ENCODE data around the gene RAB8A. TPM values are rescaled to one million over a fixed set of nuclear protein-coding genes. Genes with fewer than 3 reads are reported as not detected.

Gene RAB8A
- total RNA-seq, 1 donor from 2014 or later, result 45.2 TPM

DNA sequence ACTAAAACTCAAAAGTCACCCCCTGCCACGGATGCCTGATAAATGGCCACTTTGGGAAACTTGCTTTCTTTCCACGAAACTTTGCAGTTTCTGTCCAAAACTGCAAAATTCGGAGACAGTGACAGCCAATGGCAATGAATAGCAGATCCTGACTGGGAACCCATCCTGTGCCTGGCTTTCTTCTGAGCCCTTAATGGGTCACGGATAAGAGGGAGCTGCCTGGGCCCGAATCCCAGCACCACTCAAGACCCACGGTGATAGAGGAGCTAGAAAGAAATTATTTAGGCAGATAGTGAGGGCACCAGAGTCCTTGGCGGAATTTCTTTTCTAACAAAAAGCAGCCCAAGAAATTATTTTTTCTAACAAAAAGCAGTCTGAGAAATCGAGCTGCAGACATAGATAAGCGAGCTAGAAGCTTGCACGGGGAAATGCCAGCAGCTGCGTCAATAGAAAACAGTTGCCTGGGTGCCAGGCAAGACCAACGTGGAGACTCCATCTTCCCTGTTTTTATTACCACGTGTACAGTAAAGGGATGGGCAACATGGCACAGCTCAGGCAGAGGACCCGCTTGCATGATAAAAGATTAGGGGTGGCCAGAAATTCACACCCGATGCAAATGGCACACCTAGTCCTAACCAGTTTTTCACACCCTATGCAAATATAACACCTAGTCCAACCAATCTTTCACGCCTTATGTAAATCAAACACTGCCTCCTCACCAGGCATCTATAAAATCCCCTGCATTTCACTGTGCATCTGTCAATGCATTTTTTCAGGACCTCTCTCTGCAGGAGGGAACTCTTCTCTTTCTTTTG lies 24.7 kb downstream of the RAB8A start:
- DNase-seq (ENCODE audit: low spot score in 2 of 2), result no peak
- FAIRE-seq, result no peak

DNA sequence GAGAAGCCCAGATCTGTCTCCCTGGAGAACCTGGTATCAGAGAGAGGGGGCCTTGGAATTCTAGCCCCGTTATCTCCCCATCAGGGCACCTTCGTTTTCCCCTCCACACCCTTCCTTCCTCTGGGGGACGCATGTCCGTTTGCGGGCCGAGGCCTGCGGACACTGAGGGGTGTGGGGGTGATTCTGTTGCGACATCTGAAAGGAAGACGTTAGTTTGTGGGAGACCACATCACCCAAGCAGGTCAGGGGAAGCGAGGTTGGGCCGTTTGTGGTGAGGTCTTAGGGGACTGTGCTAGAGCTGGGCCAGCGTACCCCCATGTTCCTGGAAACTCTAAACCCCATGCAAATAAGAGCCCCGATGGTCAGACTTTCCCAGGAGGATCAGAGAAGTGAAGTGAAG lies 28.1 kb downstream of the RAB8A start:
- DNase-seq (ENCODE audit: low spot score in 2 of 2), result no peak
- no peak for FAIRE-seq

DNA sequence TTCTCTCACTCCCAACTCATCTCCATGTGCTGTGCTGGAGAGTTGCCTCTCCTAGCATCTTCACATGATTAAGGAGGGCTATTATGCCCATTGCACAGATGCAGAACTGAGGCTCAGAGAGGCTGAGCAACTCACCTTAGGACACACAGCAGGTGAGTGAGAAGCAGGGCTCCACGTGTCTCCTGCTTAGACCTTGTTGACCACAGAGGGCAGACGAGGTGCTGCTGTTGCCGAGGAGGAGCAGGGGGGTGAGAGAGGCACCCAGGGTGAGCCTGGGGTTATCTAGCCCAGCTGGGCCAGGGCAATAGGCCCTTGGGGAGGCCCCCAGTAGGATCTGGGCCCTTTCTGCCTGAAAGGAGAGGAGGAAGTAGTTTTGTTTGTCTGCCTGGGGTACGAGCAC lies 29.4 kb downstream of the RAB8A start:
- DNase-seq (ENCODE audit: low spot score in 2 of 2), result no peak
- no peak for FAIRE-seq

DNA sequence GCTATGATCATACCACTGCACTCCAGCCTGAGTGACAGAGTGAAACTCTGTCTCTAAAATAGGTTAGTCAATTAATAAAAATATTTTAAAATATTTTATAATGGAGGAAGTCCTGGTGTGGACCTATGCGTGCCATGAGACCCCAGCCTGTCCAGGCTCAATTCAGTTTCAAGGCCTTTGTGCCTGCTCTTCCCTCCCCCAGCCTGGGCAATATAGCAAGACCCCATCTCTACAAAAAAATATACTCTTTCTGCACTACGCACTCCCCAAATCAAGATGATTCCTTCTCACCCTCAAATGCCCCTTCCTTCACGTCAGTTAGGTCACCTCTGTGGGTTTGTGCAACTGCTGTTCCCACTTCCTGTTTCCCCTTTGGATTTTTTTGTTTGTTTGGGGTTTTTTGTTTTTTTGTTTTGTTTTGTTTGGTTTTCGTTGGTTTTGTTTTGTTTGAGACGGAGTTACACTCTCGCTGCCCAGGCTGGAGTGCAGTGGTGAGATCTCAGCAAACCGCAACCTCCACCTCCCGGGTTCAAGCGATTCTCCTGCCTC lies 30.4 kb downstream of the RAB8A start:
- DNase-seq (ENCODE audit: low spot score in 2 of 2) (no peak), FAIRE-seq (no peak)

DNA sequence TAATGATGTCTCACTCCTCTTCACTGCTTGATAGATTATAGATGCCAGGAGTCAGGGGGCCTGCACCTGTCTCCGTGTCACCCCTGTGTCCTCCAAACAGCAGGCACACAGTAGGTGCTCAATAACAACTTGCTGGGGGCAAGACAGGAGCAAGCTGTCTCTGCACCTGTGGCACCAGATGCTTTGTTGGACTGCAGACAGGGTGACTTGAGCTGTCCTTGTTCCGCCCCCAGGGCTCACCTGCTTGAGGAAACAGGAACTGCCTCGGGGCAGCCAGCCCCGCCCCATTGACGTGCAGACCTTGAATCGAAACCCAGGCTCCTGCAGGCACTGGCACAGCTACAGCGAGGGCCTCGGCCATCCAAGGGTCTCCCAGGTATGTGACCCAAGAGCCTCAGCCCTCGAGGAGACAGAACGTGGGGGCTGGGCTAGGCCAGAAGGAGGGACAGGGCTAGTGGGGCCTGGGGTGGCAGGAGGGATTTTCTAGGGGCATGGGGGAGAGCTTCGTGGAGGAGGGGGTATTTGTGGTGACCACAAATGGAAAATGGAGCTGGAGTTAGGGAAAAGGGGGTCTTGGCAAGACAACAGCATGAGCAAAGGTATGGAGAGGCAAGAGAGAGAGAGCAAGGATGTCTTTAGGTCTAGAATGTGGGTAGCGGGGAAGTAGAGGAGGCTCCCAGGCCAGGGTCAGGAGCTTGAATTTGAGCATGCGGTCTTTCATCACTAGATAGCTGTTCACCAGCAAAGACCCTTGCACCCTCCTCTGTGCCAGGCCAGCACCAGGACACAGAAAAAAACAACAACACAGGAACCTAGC lies 31.9 kb downstream of the RAB8A start, which contains the start of gene HSH2D:
Gene HSH2D (plus strand): TSS at position 287 of the 817 bp plus-strand sequence. CDS start 5,066 bp downstream, outside the sequence.
- DNase-seq (ENCODE audit: low spot score in 2 of 2), result no peak
- FAIRE-seq, result no peak

DNA sequence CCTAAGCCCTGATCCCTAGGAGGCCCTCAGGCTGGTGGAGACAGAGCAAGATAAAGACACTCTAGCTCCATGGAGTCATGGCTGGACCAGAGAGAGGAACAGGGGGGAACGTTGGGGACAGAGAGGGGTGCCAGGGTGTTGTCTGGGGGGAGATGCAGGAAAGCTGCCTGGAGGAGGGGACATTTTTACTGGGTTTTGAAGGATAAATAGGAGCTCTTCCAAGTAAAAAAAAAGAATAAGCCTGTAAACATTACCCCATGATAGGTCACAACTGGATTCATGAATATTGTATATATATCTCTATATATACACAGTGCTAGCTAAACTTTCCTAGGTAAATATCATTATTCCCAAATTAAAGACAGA lies 32.5 kb downstream of the RAB8A start:
- no peak for DNase-seq (ENCODE audit: low spot score in 2 of 2)

DNA sequence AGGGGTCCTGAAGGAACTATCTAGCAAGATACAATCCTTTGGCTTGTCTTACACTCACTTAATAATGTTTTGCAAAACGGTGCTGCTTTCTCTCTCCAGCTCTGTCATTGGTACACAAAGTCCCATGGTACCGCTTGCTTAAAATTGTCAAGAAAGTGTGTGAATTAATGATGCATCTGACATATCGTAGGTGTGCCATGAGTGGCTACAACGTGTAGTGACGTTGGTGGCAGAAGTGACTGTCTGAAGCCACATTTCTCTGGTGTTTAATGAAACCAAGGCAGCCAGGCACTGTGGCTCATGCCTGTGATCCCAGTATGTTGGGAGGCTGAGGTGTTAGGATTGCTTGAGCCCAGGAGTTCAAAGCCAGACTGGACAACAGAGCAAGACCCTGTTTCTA lies 34.4 kb downstream of the RAB8A start:
- FAIRE-seq (no peak), DNase-seq (ENCODE audit: low spot score in 2 of 2) (no peak)

More for the DNA sequence above, 32.5 kb downstream of the RAB8A start:
- no peak for FAIRE-seq

DNA sequence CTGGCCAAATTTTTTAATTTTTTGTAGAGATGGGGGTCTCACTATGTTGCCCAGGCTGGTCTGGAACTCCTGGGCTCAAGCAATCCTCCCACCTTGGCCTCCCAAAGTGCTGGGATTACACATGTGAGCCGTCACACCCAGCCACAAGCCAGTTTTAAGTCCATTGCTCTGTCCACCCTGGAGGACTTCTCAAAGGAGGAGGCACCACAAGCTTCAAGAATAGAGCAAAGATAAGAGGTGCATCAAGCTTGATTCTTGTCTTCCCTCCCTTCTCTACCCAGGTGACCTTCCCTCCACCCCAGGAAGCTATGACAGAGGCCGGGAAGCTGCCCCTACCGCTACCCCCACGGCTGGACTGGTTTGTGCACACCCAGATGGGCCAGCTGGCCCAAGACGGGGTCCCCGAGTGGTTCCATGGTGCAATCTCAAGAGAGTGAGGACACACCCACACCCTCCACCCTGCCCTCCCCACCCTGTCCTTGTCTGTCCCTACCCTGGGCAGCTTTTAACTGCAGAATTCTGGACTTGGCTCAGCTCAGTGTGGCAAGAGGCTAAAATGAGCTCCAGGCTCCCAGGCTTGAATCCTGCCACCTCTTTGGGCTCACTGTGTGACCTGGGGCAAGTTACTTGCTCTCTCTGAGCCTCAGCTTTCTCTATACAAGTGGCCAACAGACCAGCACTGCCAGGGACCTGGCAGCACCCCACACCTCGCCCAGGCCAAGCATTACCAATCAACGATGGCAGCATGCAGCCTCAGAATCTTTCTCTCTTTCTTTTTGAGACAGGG lies 36.9 kb downstream of the RAB8A start:
- FAIRE-seq (no peak), DNase-seq (ENCODE audit: low spot score in 2 of 2) (no peak)

DNA sequence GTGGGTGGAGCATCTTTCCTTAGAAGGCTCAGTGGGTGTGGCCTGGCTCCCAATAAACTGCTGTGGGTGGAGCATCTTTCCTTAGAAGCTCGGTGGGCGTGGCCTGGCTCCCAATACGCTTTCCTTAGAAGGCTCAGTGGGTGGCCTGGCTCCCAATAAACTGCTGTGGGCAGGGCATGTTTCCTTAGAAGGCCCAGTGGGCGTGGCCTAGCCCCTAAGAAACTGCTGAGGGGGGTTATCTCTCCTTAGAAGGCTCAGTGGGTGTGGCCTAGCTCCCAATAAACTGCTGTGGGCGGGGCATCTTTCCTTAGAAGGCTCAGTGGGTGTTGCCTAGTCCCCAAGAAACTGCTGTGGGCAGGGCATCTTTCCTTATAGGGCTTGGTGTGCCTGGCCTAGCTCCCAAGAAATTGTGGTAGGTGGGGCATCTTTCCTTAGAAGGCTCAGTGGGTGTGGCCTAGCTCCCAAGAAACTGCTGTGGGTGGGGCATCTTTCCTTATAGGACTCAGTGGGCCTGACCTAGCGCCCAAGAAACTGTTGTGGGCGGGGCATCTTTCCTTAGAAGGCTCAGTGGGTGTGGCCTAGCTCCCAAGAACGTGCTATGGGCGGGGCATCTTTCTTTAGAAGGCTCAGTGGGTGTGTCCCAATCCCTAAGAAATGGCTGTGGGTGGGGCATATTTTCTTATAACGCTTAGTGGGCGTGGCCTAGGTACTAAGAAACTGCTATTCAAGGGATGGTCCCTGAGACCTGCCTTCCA lies 42.1 kb downstream of the RAB8A start:
- DNase-seq (ENCODE audit: low spot score in 2 of 2), result no peak
- FAIRE-seq, result no peak

DNA sequence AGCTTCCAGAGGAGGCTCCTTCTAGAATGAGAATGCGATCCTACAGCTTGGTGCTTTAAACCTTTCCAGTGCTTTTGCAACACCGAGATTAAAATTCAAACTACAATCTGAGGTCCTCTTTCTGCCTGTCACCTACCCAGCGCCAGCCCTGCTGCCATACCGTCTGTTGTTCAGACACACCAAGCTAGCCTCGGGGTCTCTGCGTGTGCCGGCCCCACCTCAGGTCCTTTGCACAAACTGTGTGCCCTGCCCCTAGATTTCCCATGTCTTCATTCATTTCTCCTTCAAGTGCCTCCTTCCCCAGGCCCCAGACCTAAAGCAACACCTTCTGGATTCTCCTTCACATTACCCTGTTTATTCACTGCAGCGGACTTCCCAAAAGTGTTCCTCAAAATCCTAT lies 42.9 kb downstream of the RAB8A start:
- DNase-seq (ENCODE audit: low spot score in 2 of 2) (no peak), FAIRE-seq (no peak)

DNA sequence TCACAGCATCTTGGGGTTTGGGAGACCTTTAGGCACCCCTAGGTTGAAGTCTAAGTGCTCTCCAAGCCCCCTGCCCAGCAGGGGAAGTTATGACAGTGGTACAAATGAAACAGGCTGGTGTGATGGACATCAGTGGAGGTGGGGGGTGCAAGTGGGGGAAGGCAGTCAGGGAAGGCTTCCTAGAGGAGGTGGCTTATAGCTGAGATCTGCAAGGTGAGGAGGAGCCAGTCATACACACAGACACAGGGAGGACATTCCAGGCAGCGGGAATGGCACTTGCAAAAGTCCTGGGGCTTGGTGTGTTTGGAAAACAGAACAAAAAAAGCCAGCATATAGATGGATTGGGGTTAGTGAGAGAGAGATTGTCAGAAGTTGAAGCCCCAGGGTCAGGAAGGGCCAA lies 43.4 kb downstream of the RAB8A start:
- DNase-seq (ENCODE audit: low spot score in 2 of 2), result no peak
- FAIRE-seq, result no peak

DNA sequence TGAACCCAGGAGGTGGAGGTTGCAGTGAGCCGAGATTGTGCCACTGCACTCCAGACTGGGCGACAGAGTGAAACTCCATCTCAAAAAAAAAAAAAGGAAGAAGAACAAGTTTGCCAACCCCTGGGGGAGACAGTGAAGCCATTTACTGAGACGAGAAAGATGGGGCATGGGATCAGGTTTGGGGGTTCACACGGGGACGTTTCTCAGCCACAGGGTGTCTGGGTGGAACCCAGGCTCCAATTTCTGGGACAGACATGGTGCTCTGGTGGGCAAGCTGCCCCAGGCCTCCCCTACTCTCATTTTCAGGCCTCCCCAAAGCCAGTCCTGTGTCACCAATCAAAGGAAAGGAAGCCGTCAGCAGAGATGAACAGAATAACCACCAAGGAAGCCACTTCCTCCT lies 45.2 kb downstream of the RAB8A start:
- FAIRE-seq, result no peak
- DNase-seq (ENCODE audit: low spot score in 2 of 2), result no peak

DNA sequence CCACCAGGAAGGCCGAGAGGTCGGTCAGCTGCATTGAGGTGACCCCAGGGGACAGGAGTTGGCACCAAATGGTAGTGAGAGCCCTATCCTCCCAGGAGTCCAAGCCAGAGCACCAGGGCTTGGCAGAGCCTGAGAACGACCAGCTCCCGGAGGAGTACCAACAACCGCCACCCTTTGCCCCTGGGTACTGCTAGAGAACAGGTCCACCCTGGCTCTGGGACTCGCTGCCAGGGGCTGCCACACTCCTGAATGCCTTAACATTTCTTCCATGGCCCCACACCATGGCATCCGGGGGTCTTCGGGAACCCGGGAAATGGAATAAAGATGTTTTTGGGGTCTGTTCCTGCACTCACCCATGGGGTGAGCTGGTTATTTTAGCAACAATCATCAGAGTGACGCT lies 45.9 kb downstream of the RAB8A start:
- DNase-seq (ENCODE audit: low spot score in 2 of 2) (no peak), FAIRE-seq (no peak)

DNA sequence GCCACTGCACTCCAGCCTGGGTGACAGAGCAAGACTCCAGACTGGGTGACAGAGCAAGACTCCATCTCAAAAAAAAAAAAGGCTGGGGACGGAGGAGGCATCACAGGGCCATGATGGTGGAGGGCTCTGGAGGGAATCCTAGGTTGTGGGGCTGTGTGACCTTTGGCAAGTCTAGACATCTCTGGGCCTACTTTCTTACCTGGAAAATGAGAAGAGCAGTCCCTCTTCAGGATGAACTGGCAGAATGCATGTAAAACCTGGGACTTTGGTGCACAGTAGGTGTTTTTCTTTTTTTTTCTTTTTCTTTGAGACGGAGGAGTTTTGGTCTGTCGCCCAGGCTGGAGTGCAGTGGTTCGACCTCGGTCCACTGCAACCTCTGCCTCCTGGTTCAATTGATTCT lies 48.0 kb downstream of the RAB8A start:
- FAIRE-seq (no peak), DNase-seq (ENCODE audit: low spot score in 2 of 2) (no peak)

DNA sequence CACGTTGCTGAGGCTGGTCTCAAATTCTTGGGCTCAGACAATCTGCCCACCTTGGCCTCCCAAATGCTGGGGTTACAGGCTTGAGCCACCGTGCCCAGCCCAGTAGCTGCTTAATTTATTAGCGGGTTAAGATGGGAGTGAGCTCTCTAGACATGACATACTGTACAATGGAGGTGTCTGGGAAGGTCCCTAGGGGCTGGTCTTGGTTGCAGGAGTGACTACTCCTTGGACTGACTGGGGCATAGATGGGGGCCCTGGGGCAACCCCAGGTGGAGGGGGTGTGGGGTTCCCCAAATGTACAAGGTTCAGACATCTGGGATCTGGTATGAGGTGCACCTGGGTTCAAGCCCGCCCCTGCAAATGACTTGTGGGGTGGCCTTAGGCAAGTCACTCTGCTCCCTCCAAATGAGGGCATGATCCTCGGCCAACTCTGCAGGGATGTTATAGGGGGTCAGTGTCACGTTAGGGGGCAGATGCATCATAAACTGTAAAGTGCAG lies 48.8 kb downstream of the RAB8A start:
- FAIRE-seq (no peak), DNase-seq (ENCODE audit: low spot score in 2 of 2) (no peak)

DNA sequence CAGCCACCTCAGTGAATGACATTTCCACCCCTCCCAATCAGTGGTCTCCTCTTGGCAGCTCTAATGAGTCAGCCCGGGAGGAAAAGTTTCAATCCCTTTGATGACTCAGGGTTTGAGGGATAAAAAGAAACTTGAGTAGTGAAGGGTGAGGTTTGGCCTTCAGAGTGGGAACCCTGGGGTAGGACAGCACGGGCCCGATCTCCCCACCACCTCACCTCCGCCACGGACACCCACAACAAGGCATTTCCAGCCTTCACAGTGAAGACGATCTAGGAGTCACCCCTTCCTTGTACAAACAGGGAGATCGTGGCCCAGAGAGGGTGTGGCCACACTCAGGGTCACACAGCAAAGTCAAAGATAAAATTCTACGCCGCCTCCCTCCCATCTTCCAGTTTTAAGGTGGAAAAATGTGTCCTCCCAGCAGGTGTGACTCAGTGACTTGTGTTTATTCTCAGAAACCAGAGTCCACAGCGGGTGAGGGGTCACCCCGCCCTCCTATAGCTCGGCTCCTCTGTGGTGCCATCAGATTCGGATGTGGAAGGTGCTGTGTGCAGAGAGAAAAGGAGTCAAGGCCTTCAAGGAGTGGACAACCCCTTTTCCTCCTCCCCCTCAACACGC lies 49.4 kb downstream of the RAB8A start:
- DNase-seq (ENCODE audit: low spot score in 2 of 2), result no peak
- FAIRE-seq, result no peak

DNA sequence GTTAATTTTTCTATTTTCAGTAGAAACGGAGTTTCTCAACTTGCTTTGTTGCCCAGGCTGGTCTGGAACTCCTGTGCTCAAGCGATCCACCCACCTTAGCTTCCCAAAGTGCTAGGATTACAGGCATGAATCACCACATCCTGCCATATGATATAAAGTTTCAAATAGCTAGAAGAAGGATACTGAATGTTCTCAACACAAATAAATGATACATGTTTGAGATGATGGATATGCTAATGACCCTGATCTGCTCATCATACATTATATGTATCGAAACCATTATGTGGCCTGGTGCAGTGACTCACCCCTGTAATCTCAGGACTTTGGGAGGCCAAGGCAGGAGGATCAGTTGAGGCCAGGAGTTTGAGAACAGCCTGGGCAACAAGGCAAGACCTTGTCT lies 50.2 kb downstream of the RAB8A start:
- no peak for DNase-seq (ENCODE audit: low spot score in 2 of 2)
- no peak for FAIRE-seq

DNA sequence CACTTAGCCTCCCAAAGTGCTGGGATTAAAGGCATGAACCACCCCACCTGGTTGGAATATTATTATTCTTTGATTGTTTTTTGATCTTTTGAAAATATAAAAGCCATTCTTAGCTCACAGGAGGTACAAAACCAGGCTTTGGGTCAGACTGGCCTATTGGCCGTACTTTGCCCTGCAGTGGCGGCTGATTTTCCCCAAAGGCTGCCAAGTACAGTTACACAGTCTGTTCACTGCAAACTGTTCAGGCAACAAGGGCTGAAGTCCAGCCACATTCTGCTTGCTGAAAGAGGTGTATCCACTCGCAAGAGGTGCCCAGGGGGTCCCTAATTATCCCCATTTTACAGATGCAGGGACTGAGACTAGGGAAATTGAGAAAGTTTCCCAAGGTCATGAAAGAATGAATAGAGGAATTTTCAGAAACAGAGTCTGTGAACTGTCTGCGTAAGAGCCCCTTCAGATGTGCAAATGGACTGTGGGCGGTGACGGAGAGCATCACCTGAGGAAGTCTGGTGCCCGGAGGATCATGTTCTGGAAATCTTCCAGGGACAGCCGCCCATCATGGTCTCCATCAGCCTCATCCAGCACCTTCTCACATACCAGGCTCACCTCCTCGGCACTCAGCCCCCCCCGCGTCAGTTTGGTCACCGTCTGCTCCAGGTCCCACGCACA lies 52.7 kb downstream of the RAB8A start:
- FAIRE-seq (no peak), DNase-seq (ENCODE audit: low spot score in 2 of 2) (no peak)

DNA sequence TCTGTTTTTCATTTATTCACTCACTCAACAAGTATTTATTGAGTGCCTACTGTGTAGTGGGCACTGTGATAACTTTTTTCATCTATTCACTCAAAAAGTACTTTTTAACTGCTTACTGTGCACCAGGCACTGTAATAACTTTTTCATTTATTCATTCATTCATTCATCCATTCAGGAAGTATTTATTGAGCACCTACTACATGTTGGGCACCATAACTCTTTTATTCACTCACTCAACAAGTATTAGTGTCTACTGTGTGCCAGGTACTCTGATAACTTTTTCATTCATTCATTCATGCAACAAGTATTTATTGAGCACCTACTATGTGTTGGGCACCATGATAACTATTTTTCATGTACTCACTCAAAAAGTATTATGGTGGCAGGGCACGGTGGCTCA lies 54.7 kb downstream of the RAB8A start:
- FAIRE-seq (no peak), DNase-seq (ENCODE audit: low spot score in 2 of 2) (no peak)
